Activated CD4-positive, CD25-positive, alpha-beta regulatory T cell treated with anti-CD3 and anti-CD28 coated beads, Interleukin-2, amount 50 U/mL, for 24 hours (primary cell): ENCODE results near the gene ATP13A2.
"Not testable (repeated sequence)": the region's sequence is repeated elsewhere in the genome, so short reads cannot be mapped to it uniquely, and the experiment has no call there.

Experiments used
- ATAC-seq, 2 donors: fragments of 150-1000 bp; cut with Tn5 transposase; one replicate each; pipeline ENCODE4 v1.10.0; 2021; ENCODE audit warnings: mild to moderate bottlenecking in 1 of 2, moderate library complexity in 1 of 2

The ATP13A2 gene

DNA sequence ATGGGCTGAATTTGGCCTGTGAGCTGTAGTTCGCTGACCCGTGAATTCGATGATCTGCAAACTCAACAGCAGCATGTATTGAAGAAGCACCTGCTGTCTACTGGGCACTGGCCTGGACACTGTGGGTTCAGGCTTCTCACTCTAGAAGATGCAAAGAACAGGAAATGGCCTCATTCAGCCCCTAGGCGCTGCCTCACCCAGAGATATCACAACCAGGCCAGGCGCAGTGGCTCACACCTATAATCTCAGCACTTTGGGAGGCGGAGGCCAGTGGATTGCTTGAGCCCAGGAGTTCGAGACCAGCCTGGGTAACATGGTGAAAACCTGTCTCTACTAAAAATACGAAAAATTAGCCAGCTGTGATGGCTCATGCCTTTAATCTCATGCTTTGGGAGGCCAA is 55.0 kb downstream of the ATP13A2 start:
- no peak for ATAC-seq

DNA sequence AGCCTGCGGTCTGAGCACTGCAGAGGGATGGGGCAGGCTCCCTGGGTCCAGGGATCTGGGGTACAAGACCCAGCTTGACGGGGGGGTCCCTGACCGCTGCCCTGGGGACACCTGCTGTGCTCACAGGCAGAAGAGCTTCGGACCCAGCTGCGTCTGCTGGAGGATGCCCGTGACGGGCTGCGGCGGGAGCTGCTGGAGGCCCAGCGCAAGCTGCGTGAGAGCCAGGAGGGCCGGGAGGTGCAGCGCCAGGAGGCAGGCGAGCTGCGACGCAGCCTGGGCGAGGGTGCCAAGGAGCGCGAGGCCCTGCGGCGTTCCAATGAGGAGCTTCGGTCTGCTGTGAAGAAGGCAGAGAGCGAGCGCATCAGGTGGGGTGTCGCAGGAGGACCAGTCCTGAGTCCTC is 56.5 kb downstream of the ATP13A2 start:
- no peak for ATAC-seq

DNA sequence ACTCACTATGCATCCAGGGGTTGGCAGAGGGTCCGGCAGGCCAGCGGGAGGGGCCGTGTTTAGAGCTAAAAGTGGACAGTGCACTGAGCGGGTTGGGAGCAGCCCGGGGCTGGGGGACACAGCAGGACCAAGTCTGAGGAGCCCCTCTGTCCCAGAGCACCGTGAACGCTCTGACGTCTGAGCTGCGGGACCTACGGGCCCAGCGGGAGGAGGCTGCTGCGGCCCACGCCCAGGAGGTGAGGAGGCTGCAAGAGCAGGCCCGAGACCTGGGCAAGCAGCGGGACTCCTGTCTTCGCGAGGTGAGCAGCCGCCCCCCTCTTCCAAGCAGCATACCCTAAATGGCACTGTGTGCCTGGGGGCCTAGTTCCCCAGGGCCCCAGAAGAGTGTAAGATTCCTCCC is 57.1 kb downstream of the ATP13A2 start:
- ATAC-seq = no peak

DNA sequence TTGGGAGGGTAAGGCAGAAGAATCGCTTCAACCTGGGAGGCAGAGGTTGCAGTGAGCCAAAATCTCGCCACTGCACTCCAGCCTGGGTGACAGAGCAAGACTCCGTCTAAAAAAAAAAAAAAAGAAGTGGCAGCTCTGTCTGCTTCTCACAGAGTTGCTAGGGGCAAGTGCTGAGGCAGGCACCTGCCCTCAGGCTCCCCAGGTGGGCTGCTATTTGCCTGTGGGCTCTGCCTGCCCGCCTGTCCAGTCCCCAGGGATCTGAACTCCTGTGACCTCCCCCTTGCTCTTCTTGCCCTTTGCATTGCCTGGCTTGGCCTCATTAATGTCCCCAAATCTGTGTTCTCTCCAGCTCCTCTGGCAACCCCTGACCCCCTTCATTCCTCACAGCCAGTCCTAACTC is 59.4 kb downstream of the ATP13A2 start:
- ATAC-seq = not testable (repeated sequence)

DNA sequence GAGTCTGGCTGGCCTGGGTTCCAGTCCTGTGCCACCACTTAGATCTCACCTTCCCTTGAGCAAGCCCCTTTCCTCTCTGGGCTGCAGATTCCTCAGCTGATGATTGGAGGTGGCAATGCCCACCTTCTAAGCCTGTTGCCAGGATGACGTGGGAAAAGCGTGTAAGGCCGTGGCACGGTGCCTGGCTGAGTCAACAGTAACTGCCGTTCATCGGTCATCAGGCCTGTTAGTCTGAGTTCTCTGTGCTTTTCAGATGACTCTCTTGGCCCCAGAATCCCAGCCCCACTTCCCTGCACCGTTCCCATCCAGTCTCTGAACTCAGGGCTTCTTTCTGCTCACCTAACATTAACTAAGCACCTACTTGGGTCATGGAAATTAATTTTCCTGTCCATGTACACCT is 62.7 kb downstream of the ATP13A2 start:
- not testable (repeated sequence) for ATAC-seq

DNA sequence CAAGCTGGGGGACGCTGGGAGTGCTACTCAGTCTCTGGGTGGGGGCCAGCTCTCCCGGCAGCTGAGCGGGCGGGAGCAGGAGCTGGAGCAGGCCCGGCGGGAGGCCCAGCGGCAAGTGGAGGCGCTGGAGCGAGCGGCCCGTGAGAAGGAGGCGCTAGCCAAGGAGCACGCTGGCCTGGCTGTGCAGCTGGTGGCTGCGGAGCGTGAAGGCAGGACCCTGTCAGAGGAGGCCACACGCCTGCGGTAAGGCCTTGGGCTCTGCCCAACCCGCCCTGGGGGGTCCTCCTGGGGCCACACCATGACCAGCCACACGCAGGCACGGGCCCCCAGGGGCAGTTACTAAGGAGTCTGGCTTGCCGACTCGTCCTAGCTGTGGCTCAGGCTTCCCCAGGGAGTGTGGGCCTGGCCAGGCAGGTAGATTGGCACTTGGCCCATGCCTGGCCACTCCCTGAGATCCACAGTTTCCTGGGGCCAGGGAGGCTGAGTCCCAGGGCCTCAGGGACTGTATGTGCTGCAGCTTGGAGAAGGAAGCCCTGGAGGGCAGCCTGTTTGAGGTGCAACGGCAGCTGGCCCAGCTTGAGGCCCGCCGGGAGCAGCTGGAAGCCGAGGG is 63.3 kb downstream of the ATP13A2 start:
- ATAC-seq = not testable (repeated sequence)

DNA sequence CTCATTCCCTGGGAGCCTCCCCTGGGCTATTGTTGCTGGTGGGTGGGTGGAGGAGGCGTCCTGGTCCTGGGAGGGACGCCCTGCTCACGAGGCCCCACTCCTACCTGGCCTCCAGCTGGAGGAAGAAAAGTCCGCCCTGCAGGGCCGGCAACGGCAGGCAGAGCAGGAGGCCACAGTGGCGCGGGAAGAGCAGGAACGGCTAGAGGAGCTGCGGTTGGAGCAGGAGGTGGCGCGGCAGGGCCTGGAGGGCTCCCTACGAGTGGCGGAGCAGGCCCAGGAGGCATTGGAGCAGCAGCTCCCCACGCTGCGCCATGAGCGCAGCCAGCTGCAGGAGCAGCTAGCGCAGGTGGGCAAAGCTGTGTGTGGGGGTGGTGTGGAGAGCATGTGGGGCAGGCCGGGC is 65.1 kb downstream of the ATP13A2 start:
- no peak for ATAC-seq

DNA sequence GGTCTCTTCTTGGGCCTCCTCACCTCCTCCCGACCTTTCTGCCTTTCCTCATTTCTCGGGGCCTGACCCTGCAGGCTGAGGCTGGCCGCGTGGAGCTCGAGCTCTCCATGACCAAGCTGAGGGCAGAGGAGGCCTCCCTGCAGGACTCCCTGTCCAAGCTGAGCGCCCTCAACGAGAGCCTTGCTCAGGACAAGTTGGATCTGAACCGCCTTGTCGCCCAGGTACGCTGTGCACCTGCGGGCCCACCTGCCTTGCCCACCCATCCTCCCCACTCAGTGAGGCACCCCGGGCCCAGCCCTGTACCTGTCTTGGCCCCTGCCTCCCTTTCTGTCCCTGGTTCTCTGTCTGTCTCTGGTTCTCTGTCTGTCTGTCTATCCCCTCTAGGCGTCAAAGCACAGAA is 65.5 kb downstream of the ATP13A2 start:
- not testable (repeated sequence) for ATAC-seq

DNA sequence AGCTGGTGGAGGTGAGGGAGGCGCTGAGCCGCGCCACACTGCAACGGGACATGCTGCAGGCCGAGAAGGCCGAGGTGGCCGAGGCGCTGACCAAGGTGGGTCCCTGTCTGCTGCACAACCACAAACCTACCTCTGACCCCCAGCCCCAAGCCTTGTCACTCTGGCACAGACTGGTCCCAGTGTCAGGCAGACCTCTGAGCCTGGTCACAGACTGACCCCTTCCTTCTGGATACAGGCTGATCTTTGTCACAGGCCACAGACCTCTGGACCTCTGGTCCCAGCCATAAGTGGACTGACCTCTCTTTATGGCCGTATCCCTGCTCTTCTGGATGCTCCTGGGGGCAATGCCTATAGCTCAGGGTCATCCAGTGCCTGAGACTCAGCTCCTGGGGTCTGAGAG is 66.2 kb downstream of the ATP13A2 start:
- not testable (repeated sequence) for ATAC-seq

DNA sequence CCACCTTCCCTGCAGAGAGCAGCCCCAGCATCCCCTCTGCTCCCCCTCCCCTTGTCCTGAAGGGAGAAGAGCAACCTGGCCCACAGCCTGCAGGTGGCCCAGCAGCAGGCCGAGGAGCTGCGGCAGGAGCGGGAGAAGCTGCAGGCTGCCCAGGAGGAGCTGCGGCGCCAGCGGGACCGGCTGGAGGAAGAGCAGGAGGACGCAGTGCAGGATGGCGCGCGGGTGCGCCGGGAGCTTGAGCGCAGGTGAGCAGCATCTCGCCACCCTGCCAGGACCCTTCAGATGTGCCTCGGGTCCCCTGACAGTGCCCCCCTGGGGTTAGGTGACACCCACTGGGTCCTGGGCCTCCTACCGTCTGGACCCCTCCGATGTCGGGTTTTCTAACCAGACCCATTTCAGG is 67.7 kb downstream of the ATP13A2 start:
- no peak for ATAC-seq

DNA sequence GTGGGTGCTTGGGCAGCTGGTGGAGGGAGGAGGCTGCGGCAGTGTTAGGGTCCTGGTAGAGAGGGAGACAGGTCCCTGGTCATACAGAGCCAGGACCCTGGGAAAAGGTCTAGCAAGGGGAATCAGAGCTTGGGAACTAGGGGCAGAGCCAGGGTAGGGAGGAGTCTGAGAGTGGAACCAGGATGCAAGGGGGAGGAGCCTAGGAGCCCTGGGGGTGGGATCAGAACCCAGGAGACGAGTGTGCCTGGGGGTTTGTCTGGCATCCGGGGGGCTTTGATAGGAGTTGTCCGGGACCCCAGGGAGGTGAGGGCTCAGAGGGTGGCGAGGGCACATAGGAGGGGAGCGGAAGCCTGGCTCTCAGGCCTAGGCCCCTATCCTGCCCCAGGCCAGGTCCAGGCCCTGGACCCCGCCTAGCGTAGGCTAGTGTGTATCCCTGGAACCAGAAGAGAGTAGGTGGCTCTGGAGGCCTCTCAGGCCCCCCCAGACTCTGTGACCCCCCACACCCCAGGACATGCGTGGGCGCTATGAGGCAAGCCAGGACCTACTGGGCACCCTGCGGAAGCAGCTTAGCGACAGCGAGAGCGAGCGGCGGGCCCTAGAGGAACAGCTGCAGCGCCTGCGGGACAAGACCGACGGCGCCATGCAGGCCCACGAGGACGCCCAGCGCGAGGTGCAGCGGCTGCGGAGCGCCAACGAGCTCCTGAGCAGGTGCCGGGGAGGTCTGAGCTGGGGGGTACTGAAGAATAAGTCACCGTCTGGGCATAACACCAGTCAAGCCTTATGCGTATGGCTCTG is 72.1 kb downstream of the ATP13A2 start:
- ATAC-seq = not testable (repeated sequence)

DNA sequence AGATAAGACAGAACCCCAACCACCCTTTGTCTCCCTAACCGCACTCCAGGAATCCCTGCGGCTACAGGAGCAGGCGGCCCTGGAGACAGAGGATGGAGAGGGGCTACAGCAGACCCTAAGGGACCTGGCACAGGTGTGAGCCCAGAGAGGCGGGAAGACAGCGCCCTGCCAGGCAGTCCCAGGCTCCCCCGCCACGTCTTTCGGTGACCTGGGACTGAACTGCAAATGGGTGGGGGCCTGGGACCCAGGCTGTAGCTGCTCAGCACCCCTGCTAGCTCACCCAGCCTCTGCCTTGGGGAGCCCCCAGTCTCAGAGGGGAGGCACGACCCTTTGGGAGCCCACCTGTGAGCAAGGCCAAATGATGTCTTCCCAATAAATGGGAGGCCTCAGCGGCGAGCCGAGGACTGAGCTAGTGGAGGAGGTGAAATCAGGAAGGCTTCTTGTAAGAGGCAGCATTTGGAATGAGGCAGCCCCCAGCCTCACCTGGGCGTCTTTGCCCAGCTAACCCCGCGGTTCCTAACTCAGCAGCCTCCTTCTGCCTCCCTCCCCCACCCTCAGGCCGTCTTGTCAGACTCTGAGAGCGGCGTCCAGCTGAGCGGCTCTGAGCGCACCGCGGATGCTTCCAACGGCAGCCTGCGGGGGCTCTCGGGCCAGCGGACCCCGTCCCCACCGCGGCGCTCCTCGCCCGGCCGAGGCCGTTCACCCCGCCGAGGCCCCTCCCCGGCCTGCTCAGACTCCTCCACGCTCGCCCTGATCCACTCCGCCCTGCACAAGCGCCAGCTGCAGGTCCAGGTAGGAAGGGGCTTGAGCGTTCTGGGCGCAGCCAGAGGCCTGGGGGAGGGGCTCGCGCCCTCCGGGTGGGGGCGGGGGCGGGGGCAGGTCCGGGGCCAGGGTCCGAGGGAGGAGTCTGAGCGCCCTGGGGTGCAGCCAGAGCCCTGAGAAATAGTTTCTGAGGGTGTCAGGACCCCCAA is 73.1 kb downstream of the ATP13A2 start:
- ATAC-seq = no peak

DNA sequence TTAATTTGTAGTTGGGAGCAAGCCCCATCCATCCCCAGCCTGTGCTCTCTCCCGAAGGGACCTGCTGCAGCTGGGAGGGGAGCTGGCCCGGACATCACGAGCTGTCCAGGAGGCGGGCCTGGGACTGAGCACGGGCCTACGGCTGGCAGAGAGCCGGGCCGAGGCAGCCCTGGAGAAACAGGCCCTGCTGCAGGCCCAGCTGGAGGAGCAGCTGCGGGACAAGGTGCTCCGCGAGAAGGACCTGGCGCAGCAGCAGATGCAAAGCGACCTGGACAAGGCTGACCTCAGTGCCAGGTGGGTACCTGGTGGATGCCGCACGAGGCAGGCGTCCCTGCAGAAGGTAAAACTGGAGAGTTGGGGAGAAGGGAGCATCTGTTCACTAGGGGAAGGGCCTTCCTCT is 75.1 kb downstream of the ATP13A2 start:
- not testable (repeated sequence) for ATAC-seq
